HCT116 (cell line): ENCODE measurements around the gene SPEF2. TPM values are rescaled to one million over a fixed set of nuclear protein-coding genes. Genes with fewer than 3 reads are reported as not detected.

Experiments
- ATAC-seq: fragments of 200-7000 bp; cut with Tn5 transposase; 2 replicates; pipeline ENCODE4 v1.9.1; 2020; ENCODE audit warnings: mild to moderate bottlenecking, moderate library complexity
- BruUV-seq: library from RNA; stranded (reverse); fragments of 400-500 nt; replicated peaks from 2 replicates; lab custom pipeline; 2021; lab: Mats Ljungman, UMichigan
- CTCF ChIA-PET: fragments of 300-600 bp; sonication (Branson Sonifier 250); formaldehyde crosslinking; loops from one replicate; lab custom pipeline; 2021; ENCODE audit warnings: antibody characterized with exemption; lab: Charles Lee
- POLR2A ChIA-PET: fragments of 300-600, 350-600 bp; sonication (Branson Sonifier 250); formaldehyde crosslinking; loops from one replicate; lab custom pipeline; 2021; ENCODE audit warnings: antibody characterized with exemption; lab: Charles Lee
- RAD21 ChIA-PET, 2 experiments: fragments of 300-600 bp; sonication (Branson Sonifier 250); formaldehyde crosslinking; loops; one replicate each; lab custom pipeline; 2023; ENCODE audit warnings: low total read pairs in 2 of 2; ENCODE audit not compliant: uncharacterized antibody in 2 of 2, unreplicated experiment in 2 of 2, low non-redundant PET in 1 of 2; lab: Charles Lee
- DNase-seq: peaks from one replicate; pipeline ENCODE4 v3.0.0-alpha.2; 2010; ENCODE audit warnings: low read depth, low spot score
- H2AFZ ChIP-seq: fragments of 200-600 bp; shearing (Covaris generic), sonication (generic); 2 replicates; pipeline ENCODE4 v1.6.1; 2017; ENCODE audit warnings: low read depth, mixed run types, mixed read lengths, antibody characterized with exemption, low read length; ENCODE audit not compliant: poor library complexity, severe bottlenecking
- H3K27ac ChIP-seq: 2 replicates; pipeline ENCODE4 v1.5.1; 2012; ENCODE audit warnings: low read depth, low read length
- H3K27me3 ChIP-seq: fragments of 200-600 bp; sonication (generic); 2 replicates; pipeline ENCODE4 v1.6.1; 2016; ENCODE audit warnings: mixed run types, low read length, mixed read lengths; ENCODE audit not compliant: insufficient read depth
- H3K36me3 ChIP-seq, 2 experiments: fragments of 200-500 bp in 1 of 2; fragments of 200-600 bp in 1 of 2; sonication (Bioruptor generic) in 1 of 2; sonication (generic) in 1 of 2; 2 replicates each; pipeline versions ENCODE4 v1.5.1 to v1.6.1; 2014 to 2016; ENCODE audit warnings: low read length in 2 of 2, inconsistent platforms in 1 of 2, mixed read lengths in 1 of 2, mixed run types in 1 of 2; ENCODE audit not compliant: insufficient read depth in 2 of 2, control insufficient read depth in 1 of 2
- H3K4me1 ChIP-seq, 2 experiments: fragments of 200-600 bp in 1 of 2; sonication (generic) in 1 of 2; 2 replicates each; pipeline versions ENCODE4 v1.5.1 to v1.6.1; 2012 to 2017; ENCODE audit warnings: low read length in 2 of 2, inconsistent platforms in 1 of 2, mild to moderate bottlenecking in 1 of 2, mixed read lengths in 1 of 2, mixed run types in 1 of 2, moderate library complexity in 1 of 2; ENCODE audit not compliant: insufficient read depth in 2 of 2, control insufficient read depth in 1 of 2
- H3K4me2 ChIP-seq: fragments of 200-600 bp; sonication (generic); 2 replicates; pipeline ENCODE4 v1.6.1; 2017; ENCODE audit warnings: mixed run types, low read length, mixed read lengths
- H3K4me3 ChIP-seq, 2 experiments: fragments of 200-600 bp in 1 of 2; sonication (generic) in 1 of 2; replicated peaks in 1 of 2; 2 replicates each; pipeline ENCODE4 v1.5.1; 2011 to 2016; ENCODE audit warnings: low read length in 2 of 2, control low read depth in 1 of 2, low read depth in 1 of 2, mild to moderate bottlenecking in 1 of 2, mixed read lengths in 1 of 2, mixed run types in 1 of 2
- H3K79me2 ChIP-seq: fragments of 200-600 bp; sonication (generic); 2 replicates; pipeline ENCODE4 v1.6.1; 2017; ENCODE audit warnings: mild to moderate bottlenecking, mixed run types, low read length, moderate library complexity, mixed read lengths; ENCODE audit not compliant: insufficient read depth
- H3K9ac ChIP-seq: fragments of 200-600 bp; sonication (generic); 2 replicates; pipeline ENCODE4 v1.6.1; 2016; ENCODE audit warnings: low read length, mixed read lengths
- H3K9me2 ChIP-seq: fragments of 200-600 bp; sonication (generic), shearing (Covaris generic); 2 replicates; pipeline ENCODE4 v1.6.1; 2017; ENCODE audit warnings: mixed run types, mild to moderate bottlenecking, moderate library complexity; ENCODE audit not compliant: insufficient read depth
- H3K9me3 ChIP-seq, 2 experiments: fragments of 200-500 bp in 1 of 2; fragments of 200-600 bp in 1 of 2; sonication (Bioruptor generic) in 1 of 2; sonication (generic) in 1 of 2; 2 replicates each; pipeline ENCODE4 v1.6.1; 2014 to 2017; ENCODE audit warnings: low read length in 2 of 2, mixed read lengths in 2 of 2, inconsistent platforms in 1 of 2, low read depth in 1 of 2, mild to moderate bottlenecking in 1 of 2, mixed run types in 1 of 2, moderate library complexity in 1 of 2; ENCODE audit not compliant: control insufficient read depth in 1 of 2, insufficient read depth in 1 of 2
- H4K20me1 ChIP-seq: fragments of 200-600 bp; sonication (generic), shearing (Covaris generic); 2 replicates; pipeline ENCODE4 v1.6.1; 2017; ENCODE audit warnings: mixed run types, mild to moderate bottlenecking, moderate library complexity; ENCODE audit not compliant: insufficient read depth
- ATF3 ChIP-seq: IDR thresholded peaks from 2 replicates; pipeline ENCODE4 v1.6.1; 2012
- CBX3 ChIP-seq: IDR thresholded peaks from 2 replicates; pipeline ENCODE4 v1.6.1; 2012; ENCODE audit warnings: low read depth
- CEBPB ChIP-seq: IDR thresholded peaks from 2 replicates; pipeline ENCODE4 v1.6.1; 2012; ENCODE audit warnings: low read depth
- CTCF ChIP-seq, 3 experiments: fragments of 200-600 bp in 1 of 3; sonication (generic) in 1 of 3; IDR thresholded peaks in 2 of 3; conservative IDR thresholded peaks in 1 of 3; 2 replicates each; pipeline ENCODE4 v1.5.1; 2012 to 2017; ENCODE audit warnings: low read depth in 2 of 3, low read length in 2 of 3, antibody characterized with exemption in 1 of 3, borderline replicate concordance in 1 of 3, control low read depth in 1 of 3, mild to moderate bottlenecking in 1 of 3, mixed read lengths in 1 of 3, mixed run types in 1 of 3, moderate library complexity in 1 of 3; ENCODE audit not compliant: insufficient read depth in 1 of 3
- EGR1 ChIP-seq: IDR thresholded peaks from 2 replicates; pipeline ENCODE4 v1.6.1; 2012; ENCODE audit warnings: low read depth
- JUND ChIP-seq: IDR thresholded peaks from 2 replicates; pipeline ENCODE4 v1.6.1; 2012
- MAX ChIP-seq: IDR thresholded peaks from 2 replicates; pipeline ENCODE4 v1.6.1; 2012
- POLR2A ChIP-seq: IDR thresholded peaks from 2 replicates; pipeline ENCODE4 v1.7.0; 2011; ENCODE audit warnings: borderline replicate concordance; ENCODE audit not compliant: insufficient read depth, insufficient read length; ENCODE audit errors: extremely low read depth
- POLR2AphosphoS5 ChIP-seq: IDR thresholded peaks from 2 replicates; pipeline ENCODE4 v1.6.1; 2011; ENCODE audit warnings: mild to moderate bottlenecking, low read depth, low read length, moderate library complexity
- SP1 ChIP-seq: IDR thresholded peaks from 2 replicates; pipeline ENCODE4 v1.6.1; 2012; ENCODE audit warnings: low read depth
- SRF ChIP-seq: IDR thresholded peaks from 2 replicates; pipeline ENCODE4 v1.6.1; 2012; ENCODE audit warnings: low read depth
- TCF7L2 ChIP-seq: IDR thresholded peaks from 2 replicates; pipeline ENCODE4 v1.7.0; 2011; ENCODE audit warnings: borderline replicate concordance, inconsistent platforms; ENCODE audit not compliant: insufficient read depth, insufficient read length; ENCODE audit errors: extremely low read depth
- ZBTB33 ChIP-seq: IDR thresholded peaks from 2 replicates; pipeline ENCODE4 v1.6.1; 2011; ENCODE audit warnings: mild to moderate bottlenecking, low read length, moderate library complexity; ENCODE audit not compliant: insufficient replicate concordance; ENCODE audit errors: extremely low read depth
- ZFX ChIP-seq: fragments of 450-650 bp; IDR thresholded peaks from 2 replicates; pipeline ENCODE4 v1.6.1; 2017
- ZNF274 ChIP-seq: fragments of 200-500 bp; sonication (Bioruptor generic); IDR thresholded peaks from 2 replicates; pipeline ENCODE4 v1.6.1; 2014; ENCODE audit warnings: mild to moderate bottlenecking, low read depth, low read length, inconsistent platforms
- intact Hi-C: fragments of 100-400 bp; cut with micrococcal nuclease; formaldehyde crosslinking; loops from 2 replicates; pipeline ENCODE4 v1.10.0; 2022
- total RNA-seq: library from RNA; stranded (reverse); gene quantifications from one replicate; pipeline ENCODE4 v1.2.1, GENCODE V29; 2021; ENCODE audit not compliant: unreplicated experiment

SPEF2 gene
- total RNA-seq, 1 experiment from 2014 or later = 4.6 TPM

- RAD21 ChIA-PET = interaction anchor here in 1 of 2 experiments (1.3 kb wide), 1 partner anchor 148 kb away, joined by 3 read pairs; no protein-coding TSS in a partner anchor
- H4K20me1 ChIP-seq = no peaks in the 10 kb centered on the region
- H3K79me2 ChIP-seq = no peaks in the 10 kb centered on the region
- no peak for TF ChIP-seq SRF
- no peak for TF ChIP-seq CBX3
- no peak for TF ChIP-seq TCF7L2
- TF ChIP-seq JUND = no peak
- no peak for TF ChIP-seq SP1
- TF ChIP-seq MAX = no peak
- no peak for TF ChIP-seq CEBPB
- H3K4me3 ChIP-seq = no peak overlapping the region
- no peaks in the 10 kb centered on the region for H3K9me2 ChIP-seq
- DNase-seq (no peak), ATAC-seq (no peak)
- POLR2A ChIA-PET = no interaction called here
- H3K9me3 ChIP-seq = no peaks in the 10 kb centered on the region
- no peak overlapping the region for H3K9ac ChIP-seq
- H2AFZ ChIP-seq = no peak overlapping the region
- BruUV-seq = no TSS peak
- H3K27ac ChIP-seq = no peak overlapping the region
- intact Hi-C loops = no loop called here
- CTCF ChIA-PET = interaction anchor here (1.2 to 1.4 kb wide), 2 partner anchors 146 to 149 kb away, joined by 4 read pairs; no protein-coding TSS in a partner anchor
- H3K27me3 ChIP-seq = peaks cover 18% of the 10 kb centered on the region
- no peaks in the 10 kb centered on the region for H3K36me3 ChIP-seq
- H3K4me2 ChIP-seq = no peak overlapping the region
- H3K4me1 ChIP-seq = no peaks in the 10 kb centered on the region
Measured at GRCh38 chr5:35778259-35778769, 160.7 kb downstream of the SPEF2 start.

GRCh38 chr5:35780236-35780635, 162.6 kb downstream of the SPEF2 start:
- Histone ChIP-seq H3K27ac (no peak overlapping the region), H3K4me2 (no peak overlapping the region), H3K9ac (no peak overlapping the region), H3K79me2 (no peaks in the 10 kb centered on the region), H3K4me3 (no peak overlapping the region), H3K27me3 (peaks cover 15% of the 10 kb centered on the region; the same call in 1 of the 2 replicates), H3K36me3 (no peaks in the 10 kb centered on the region), H3K9me2 (no peaks in the 10 kb centered on the region), H3K9me3 (no peaks in the 10 kb centered on the region), H2AFZ (no peak overlapping the region), H3K4me1 (no peaks in the 10 kb centered on the region), H4K20me1 (no peaks in the 10 kb centered on the region)
- BruUV-seq = no TSS peak
- ChIA-PET POLR2A (no interaction called here), RAD21 (no interaction called here), CTCF (no interaction called here)
- intact Hi-C loops = no loop called here
- ATAC-seq (no peak), DNase-seq (no peak)
- TF ChIP-seq POLR2AphosphoS5 = no peak
- no peak for TF ChIP-seq ZFX
- TF ChIP-seq CEBPB = no peak
- TF ChIP-seq CTCF (IDR thresholded peaks at IDR 0.05 in 2 of 3, conservative IDR thresholded peaks at IDR 0.05 in 1 of 3; ENCODE audit: borderline replicate concordance in 1 of 3, insufficient read depth in 1 of 3, low read depth in 2 of 3, low read length in 2 of 3) = no peak
- no peak for TF ChIP-seq CBX3
- no peak for TF ChIP-seq SP1
- TF ChIP-seq ATF3 = no peak
- no peak for TF ChIP-seq SRF
- TF ChIP-seq ZBTB33 = no peak
- TF ChIP-seq ZNF274 = no peak
- no peak for TF ChIP-seq JUND
- TF ChIP-seq POLR2A = no peak
- TF ChIP-seq EGR1 = no peak
